C4-2B (cell line): ENCODE data around the gene CSRP1.
"Not testable (repeated sequence)": the region's sequence is repeated elsewhere in the genome, so short reads cannot be mapped to it uniquely, and the experiment has no call there.

Experiments used
- H3K27ac ChIP-seq: fragments of 450-650 bp; 2 replicates; pipeline ENCODE4 v1.5.1; 2017
- ZFX ChIP-seq: fragments of 450-650 bp; IDR thresholded peaks from 2 replicates; pipeline ENCODE4 v1.6.1; 2017
- TF ChIP-seq, protein P1 (sequence below): fragments of 450-650 bp; conservative IDR thresholded peaks from 2 replicates; pipeline ENCODE4 v1.5.1; 2017; ENCODE audit warnings: mild to moderate bottlenecking

The CSRP1 gene

DNA sequence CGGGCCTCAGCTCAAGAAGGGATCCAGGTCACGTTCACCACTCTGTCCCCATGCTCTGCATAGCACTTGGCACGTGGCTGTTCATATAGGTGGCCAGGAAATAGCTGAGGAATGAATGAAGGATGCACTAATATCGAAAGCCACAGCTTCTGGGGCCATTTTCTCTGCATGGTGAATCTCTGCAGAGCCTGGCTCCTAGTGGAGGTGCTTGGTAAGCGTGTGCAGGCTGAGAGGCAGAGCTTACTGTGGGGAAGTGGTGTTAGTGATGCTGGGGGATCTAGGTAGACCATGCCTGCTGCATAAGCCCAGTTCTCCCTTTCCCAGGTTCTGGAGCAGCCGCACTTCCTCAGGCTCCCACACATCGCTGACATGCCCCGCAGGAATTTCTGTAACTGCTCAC lies 8.3 kb downstream of the CSRP1 start:
- TF ChIP-seq, protein P1, sequence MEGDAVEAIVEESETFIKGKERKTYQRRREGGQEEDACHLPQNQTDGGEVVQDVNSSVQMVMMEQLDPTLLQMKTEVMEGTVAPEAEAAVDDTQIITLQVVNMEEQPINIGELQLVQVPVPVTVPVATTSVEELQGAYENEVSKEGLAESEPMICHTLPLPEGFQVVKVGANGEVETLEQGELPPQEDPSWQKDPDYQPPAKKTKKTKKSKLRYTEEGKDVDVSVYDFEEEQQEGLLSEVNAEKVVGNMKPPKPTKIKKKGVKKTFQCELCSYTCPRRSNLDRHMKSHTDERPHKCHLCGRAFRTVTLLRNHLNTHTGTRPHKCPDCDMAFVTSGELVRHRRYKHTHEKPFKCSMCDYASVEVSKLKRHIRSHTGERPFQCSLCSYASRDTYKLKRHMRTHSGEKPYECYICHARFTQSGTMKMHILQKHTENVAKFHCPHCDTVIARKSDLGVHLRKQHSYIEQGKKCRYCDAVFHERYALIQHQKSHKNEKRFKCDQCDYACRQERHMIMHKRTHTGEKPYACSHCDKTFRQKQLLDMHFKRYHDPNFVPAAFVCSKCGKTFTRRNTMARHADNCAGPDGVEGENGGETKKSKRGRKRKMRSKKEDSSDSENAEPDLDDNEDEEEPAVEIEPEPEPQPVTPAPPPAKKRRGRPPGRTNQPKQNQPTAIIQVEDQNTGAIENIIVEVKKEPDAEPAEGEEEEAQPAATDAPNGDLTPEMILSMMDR, result no peak
- TF ChIP-seq ZFX, result no peak

DNA sequence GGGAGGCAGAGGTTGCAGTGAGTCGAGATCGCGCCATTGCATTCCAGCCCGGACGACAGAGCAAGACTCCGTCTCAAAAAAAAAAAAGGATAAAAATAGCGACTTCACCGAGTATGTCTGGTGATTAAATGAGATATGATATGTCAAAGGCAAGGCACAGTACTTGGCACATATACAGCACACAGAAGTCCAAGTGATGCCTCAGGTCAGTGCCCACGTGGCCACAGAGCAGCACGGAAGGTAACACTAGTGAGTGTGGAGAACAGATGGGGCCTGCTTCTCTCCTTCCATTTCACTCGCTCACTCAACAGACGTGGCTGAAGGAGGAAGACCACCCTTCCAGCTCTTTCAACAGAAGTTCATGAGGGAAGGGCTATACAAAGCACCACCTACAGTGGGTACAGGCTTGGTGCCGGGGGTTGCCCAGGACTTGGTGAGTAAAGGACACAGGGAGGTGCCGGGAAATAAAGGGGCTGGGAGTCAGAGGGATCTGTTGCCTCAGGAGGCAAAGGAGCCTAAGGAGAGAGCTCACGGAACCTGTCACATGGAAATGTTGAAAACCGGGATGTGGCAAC lies 8.9 kb downstream of the CSRP1 start:
- no peak for TF ChIP-seq ZFX
- TF ChIP-seq, protein P1, result no peak
- H3K27ac ChIP-seq, result no peak overlapping the region

More for the DNA sequence above, 8.3 kb downstream of the CSRP1 start:
- H3K27ac ChIP-seq, result no peak overlapping the region

DNA sequence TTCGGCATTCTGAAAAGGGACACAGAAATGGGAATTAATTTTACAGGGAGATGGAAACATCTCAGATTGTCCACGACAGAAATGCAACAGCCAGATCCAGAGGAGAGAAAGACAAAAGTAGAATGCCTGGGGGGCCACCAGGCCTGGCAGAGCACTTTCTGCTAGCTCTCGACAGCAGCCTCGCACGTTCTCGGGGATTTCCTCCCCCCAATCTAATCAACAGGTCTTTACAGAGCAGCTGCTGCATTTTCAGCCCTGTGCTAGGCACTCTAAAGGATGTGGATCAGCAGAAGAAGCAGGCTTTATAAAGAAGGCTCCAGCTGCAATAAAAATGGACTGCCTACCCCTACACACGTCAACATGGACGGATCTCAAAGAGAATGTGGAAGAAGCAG lies 10.6 kb downstream of the CSRP1 start:
- TF ChIP-seq ZFX, result no peak
- TF ChIP-seq, protein P1, result no peak
- peak overlapping the region; percentile 6; the same call in 1 of the 2 replicates for H3K27ac ChIP-seq

DNA sequence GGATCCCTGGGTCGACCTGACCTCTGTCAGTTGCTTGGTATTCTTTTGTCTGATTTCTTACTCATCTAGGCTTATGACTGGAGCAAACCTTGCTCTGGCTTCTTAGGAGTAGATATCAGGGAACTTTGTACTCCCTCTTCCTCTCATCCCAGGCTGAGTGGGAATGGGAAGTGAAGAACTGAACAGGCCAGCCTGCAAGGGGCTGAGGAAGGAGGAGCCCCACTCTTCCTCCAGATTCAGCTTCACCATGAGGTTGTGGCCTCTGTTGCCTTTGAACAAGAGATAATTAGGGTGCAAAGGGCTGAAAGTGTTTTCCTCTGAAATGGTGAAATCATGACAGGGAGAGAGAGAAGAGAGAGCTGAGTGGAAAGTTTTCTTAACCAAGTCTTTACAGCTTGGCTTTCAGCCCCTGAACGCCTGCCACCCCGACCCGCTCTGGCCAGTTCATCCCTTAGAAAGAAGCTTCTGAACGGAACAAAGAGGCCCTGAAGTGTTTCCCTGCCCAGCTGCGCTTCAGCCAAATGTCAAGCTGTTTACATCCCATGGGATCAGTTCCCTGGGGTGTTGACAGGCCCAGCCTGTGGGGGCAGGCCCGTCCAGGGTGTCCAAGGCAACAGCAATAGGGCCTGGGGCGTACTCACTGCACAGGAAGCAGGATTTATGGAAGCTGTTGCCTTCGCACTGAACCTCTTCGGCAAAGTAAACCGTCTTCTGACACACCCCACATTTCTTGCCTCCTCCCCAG lies 11.2 kb downstream of the CSRP1 start:
- peak overlapping the region; percentile 6; the same call in 1 of the 2 replicates for H3K27ac ChIP-seq
- no peak for TF ChIP-seq ZFX
- TF ChIP-seq, protein P1, result no peak

DNA sequence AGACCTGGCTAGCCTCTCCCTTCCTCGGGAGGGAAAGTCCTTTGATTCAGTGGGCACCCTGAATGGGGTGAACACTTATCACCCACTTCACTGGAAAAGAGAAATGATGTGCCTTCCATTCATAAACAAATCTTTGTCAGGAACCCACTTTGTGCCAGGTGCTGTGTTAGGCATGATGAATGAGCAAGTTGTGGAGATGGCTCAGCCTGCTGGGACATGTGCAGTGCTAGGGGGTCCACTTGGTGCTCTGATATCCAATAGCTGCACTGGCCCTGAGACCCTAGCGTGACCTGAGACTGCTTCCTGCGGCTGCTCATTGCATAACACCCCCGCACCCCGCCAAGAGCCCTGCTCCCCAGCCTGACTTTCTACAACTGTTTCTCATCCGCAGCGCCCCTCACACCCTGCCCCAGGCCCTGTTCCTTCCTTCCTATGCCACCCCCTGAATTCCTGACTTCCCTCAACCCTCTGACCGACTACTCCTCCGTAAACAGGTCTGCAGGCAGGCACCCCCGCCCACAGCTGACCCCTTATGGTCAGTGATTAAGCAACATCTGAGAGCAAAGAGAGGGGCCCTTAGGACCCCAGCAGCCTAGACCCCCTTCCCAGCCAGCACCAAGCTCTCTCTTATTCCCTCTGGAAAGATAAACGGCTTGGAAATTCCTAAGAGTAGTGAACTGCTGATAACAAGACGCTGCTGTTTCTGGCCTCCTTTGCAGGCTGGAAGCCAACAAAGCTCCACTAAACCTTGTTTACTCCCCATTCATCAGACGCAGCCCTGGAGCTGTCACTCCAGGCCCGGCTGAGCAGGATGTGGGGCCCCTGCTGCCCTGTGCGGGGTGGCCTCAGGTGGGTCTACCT lies 12.9 kb downstream of the CSRP1 start:
- TF ChIP-seq ZFX, result no peak
- TF ChIP-seq, protein P1, result no peak
- no peak overlapping the region for H3K27ac ChIP-seq

DNA sequence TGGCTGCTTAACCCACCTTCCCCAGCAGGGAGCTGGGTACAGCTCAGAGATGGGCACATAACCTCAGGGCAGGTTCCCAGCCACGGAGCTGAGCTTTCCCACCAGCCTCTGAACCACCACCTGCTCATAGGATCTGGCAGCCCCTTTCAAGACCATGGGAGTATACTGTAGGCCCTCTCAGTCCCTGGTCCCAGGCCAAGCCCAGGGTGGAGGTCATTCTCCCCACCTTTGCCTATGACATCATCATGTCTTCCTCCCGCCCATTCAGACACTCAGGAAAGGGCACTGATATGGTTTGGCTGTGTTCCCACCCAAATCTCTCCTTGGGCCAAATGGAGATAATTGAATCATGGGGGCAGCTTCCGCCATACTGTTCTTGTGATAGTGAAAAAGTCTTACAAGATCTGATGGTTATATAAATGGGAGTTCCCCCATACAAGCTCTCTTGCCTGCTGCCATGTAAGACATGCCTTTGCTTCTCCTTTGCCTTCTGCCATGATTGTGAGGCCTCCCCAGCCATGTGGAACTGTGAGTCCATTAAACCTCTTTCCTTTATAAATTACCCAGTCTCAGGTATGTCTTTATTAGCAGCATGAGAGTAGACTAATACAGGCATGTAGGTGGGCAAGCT lies 13.8 kb downstream of the CSRP1 start:
- H3K27ac ChIP-seq, result not testable (repeated sequence)

DNA sequence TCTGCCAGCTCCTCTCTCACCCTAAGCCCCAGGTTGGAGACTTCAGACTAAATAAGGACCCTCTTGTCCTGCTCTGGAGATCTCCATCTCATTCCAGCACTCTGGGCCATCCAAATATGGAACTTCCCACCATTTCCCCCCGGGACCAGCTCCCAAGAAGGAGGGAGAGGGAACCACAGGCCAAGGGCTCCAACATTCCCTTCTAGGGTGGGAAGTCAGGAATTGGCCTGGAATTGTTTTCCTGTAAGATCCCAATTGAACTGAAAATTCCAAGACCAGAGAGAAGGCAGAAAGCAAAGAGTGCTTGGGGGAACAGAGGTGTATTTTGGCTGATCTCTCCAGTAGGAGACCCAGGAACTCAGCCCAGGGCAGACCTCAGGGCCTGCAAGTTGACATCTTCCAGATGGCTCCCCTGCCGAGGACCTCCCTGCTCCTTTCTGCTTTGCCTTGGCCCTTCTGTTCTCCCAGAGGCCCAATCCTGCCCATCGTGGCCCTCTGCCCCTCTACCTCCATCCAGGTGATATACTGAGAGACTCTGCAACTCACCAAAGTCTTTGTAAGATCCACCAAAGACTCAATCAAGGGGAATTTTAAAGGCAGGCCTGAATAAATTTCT lies 14.9 kb downstream of the CSRP1 start:
- TF ChIP-seq, protein P1, result no peak
- TF ChIP-seq ZFX, result no peak
- no peak overlapping the region for H3K27ac ChIP-seq
